SW480 (cell line): ENCODE measurements around the gene TET3.
"Not testable (repeated sequence)": the region's sequence is repeated elsewhere in the genome, so short reads cannot be mapped to it uniquely, and the experiment has no call there.

Experiments
- DNase-seq: peaks from one replicate; pipeline ENCODE4 v3.0.0-alpha.2; 2016; ENCODE audit warnings: low spot score

Gene TET3

DNA sequence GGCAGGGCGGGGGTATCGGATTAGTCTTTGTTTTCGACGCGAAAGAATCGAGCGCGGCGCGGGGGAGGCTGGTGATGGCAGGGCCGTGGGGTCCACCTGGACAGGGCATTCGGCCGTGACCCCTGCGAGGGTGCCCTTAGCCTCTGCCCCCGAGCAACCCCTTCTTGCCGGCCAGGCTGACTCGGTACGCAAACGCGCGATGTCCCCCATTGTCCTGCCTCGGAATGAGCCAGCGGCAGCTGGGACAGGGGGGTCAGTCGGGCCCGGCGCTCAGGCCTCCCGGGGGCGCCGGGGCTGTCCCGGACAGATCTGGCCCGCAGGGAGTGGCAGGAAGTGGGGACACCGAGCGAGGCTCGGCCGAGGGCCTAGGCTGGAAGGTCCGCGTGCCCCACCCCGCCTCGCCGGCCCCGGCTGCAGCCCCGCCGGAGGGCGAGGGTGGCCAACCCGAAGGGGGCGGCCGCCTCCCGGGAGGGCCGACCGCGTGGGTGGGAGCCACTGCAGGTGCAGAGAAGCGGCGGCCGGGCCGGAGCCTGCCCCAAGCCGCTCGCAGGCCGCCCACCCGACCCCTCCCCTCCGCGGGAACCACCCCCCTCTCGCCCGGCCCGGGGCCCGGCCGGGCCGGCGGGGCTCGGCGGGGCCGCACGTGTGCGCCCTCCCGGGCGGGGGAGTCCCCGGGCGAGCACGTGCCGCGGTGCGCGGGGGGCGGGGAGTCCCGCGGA, at the start of gene TET3:
TSS of gene TET3 (plus strand) at position 708 of the 719 bp plus-strand sequence. CDS start 1,494 bp downstream, outside the sequence.
- DNase-seq: peak; percentile 60

- DNase-seq: no peak
These were observed 49.1 kb upstream of the TET3 start for GRCh38 chr2:73935641-73936040.

GRCh38 chr2:73937103-73937885, 47.4 kb upstream of the TET3 start:
- DNase-seq: no peak

DNA sequence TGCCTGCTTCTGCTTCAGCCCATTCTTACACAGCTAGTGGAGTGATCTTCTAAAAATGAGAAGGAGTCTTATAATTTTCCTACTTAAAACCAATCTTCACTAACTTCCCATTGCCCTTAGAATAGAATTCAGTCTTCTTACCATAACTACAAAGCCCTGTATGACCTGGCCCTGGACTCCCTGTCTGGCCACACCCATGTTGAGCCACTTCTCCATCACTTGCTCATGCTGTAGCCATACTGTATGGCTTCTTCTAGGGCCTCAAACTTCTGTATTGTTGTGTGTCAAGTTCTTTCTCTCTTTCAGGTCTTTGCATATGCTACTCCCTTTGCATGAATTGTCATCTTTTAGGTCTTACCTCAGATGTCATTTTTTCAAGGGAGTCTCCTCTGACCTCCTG, 46.8 kb upstream of the TET3 start:
- no peak for DNase-seq

DNA sequence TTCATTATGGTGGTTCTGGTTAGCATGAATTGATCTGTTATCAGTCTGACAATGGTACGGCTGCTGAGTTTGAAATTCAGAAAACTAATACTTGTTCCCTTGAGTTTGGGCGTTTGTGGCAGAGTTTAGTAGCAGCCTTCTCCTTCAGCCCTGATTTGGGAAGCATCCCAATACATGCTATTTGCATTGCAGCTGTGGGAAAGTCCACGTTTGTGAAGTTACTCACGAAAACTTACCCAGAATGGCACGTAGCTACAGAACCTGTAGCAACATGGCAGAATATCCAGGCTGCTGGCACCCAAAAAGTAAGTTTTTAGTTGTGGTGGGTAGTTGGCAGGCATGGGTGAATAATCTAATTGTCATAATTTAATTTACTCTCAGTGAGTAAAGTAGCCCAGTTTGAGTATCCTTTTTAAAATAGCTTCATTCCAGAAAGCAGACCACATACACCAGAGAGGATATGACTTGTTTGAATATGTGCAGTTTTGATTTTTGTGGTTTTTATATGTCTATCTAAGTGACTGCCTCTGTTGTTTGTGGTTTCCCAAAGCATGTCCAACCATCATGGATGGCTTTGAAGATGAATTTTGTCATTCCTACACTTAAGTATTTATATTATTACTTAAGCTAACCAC, 45.9 kb upstream of the TET3 start:
- peak; percentile 62 for DNase-seq

GRCh38 chr2:73939419-73939818, 45.3 kb upstream of the TET3 start:
- DNase-seq: no peak

DNA sequence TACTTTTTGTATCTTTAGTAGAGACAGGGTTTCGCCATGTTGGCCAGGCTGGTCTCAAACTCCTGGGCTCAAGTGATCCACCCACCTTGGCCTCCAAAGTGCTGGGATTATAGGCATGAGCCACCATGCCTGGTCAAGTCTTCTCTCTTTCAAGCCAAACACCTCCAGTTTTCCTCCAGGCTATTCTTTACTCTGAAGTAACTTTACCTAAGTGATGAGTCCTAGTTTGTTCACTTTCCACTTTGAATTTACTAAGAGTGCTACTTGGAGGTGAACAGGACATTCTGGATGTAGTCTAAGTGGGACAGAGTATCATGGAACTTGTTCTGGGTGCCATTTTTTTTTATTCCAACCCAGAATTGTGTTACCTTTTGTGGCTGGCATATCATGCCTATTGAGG, 44.6 kb upstream of the TET3 start:
- not testable (repeated sequence) for DNase-seq

GRCh38 chr2:73942664-73943063, 42.0 kb upstream of the TET3 start:
- DNase-seq: no peak

- no peak for DNase-seq
These were observed 40.0 kb upstream of the TET3 start for GRCh38 chr2:73944714-73945113.

DNA sequence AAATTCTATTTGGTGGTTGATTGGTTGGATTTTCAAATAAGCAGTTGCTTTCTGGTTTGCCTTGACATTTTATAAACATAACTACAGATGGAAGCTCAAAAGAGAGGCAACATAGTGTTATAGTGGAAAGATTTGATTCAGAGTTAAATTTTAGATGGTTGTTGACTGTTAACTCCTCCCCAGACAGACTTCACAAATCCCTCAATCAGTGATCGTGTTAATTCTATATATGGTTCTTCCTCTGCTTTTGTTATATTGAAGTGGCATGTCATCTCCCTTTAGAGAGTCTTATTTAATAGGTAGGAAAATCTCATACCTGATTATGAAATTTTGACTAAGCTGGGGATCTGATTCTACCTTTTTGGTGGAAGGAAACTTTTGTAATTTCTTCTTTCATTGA, 38.5 kb upstream of the TET3 start:
- no peak for DNase-seq

DNA sequence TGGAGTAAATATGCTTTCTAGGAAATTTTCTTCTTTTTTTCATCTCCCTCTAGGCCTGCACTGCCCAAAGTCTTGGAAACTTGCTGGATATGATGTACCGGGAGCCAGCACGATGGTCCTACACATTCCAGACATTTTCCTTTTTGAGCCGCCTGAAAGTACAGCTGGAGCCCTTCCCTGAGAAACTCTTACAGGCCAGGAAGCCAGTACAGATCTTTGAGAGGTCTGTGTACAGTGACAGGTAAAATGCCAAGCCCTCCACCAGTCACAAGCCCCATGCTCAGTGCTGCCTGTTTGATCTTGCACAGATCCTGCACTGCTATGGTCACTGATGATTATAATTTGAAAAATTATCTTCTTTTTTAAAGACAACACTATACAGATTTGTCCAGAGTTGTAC, 38.0 kb upstream of the TET3 start:
- DNase-seq: no peak

DNA sequence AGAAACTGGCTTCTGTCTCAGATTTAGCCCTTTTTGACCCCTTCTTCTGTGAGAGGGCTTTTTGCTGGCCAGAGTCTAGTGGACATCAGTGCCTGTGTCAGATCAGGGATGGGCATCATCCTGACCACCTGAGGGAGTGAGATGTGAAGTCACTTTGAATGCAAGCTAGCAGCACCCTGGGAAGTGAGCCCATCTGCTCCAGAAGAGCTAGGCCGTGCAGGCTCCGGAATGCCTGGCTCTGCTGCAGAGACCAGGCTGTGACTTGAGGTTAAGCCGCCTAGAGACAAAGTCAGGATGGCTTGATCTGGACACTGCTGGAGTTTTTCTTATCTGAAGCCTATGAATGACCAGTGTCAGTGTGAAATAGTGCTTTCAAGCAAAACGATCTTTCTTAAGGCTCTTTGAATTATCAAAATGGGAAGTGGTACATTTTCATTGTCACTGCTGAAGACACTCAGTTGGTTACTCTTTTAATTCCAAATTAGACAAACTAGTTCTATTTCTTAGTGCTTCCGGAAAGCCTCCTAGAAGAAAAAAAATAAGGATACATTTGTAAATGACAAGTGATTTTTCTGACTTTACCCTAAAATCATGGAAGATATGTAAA, 37.2 kb upstream of the TET3 start:
- no peak for DNase-seq

GRCh38 chr2:73949802-73950201, 34.9 kb upstream of the TET3 start:
- DNase-seq: no peak

GRCh38 chr2:73952499-73953446, 31.9 kb upstream of the TET3 start:
- no peak for DNase-seq

- no peak for DNase-seq
These were observed 28.4 kb upstream of the TET3 start for GRCh38 chr2:73956218-73956865.

GRCh38 chr2:73961274-73961673, 23.4 kb upstream of the TET3 start:
- DNase-seq: no peak

DNA sequence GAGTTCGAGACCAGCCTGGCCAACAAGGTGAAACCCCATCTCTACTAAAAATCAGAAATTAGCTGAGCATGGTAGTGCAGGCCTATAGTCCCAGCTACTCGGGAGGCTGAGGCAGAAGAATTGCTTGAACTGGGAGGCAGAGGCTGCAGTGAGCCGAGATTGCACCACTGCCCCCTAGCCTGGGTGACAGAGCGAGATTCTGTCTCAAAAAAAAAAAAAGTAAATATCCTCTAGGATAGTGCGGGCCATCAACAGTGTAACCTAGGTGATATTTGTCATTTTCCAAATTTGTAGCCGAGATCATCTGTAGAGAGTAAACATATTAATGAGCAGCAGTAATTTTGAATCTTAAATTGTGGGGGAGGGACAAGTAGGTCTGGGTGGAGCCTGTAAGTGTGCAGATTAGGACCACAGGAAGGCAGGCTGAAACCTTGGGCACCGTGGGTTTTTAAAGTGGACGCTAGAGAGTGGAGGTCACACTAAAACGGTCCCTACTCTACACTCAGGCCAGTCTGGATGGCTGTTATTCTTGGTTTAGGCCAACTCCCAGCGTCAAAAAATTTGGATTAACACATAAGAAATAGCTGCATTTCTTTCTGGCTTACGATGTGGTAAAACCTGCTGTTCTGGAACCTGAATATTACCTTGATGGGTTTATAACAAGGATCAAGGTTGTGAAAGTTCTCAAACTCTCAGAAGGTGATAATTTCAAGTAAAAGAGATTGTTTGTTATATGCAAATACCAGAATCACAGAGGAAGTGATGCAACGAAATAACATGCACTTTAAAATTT, 22.7 kb upstream of the TET3 start:
- no peak for DNase-seq

GRCh38 chr2:73962798-73963197, 21.9 kb upstream of the TET3 start:
- no peak for DNase-seq

DNA sequence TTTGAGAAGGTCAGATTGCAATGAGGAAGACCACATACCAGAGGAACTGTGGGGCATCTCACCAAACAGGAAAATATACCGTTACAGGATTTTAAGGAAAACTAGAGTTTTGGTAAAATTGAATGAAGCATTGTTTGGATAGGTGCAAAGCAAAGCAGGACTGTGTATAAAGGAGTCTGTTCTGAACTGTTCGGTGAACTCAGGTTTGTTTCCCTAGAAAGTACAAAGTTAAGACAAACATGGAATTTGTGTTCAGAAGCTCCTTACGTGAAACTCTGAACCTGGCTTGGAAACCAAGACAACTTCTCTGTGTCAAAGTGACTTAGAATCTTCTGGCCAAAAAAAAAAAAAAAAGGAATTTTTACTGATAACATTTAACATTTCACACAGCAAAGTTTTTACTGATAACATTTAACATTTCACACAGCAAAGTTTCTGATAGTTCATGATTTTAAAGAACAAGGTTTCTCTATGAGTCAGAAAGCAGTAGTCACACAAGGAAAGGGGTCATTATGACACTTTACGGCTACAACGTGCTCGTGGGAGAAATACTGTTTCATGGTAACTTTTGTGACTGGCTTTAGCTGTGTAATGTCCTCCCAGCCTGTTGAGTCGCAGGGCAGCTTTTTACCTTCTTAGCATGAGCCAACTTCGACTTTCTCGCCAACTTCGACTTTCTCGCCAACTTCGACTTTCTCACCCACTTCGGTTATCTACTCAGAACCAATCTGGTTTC, 21.2 kb upstream of the TET3 start:
- DNase-seq: no peak
